Chondrocyte (in vitro differentiated cells): ENCODE measurements around the gene NSMF. TPM values are rescaled to one million over a fixed set of nuclear protein-coding genes. Genes with fewer than 3 reads are reported as not detected.

Source experiments
- DNase-seq: peaks from one replicate; pipeline ENCODE4 v3.0.0; 2021; ENCODE audit warnings: mixed read lengths, low spot score
- H3K27ac Mint-ChIP-seq: one replicate; pipeline ENCODE4 v1.8.0; 2021; ENCODE audit warnings: mild to moderate bottlenecking, moderate library complexity, mixed read lengths; ENCODE audit not compliant: unreplicated experiment
- H3K27me3 Mint-ChIP-seq: 2 replicates; pipeline ENCODE4 v1.8.0; 2021; ENCODE audit warnings: low read depth, mixed read lengths
- H3K36me3 Mint-ChIP-seq: 2 replicates; pipeline ENCODE4 v1.8.0; 2021; ENCODE audit warnings: low read depth, mixed read lengths
- H3K4me1 Mint-ChIP-seq: 2 replicates; pipeline ENCODE4 v1.8.0; 2021; ENCODE audit warnings: low read depth, mild to moderate bottlenecking, mixed read lengths
- H3K4me3 Mint-ChIP-seq: one replicate; pipeline ENCODE4 v1.8.0; 2021; ENCODE audit warnings: mild to moderate bottlenecking, moderate library complexity, mixed read lengths; ENCODE audit not compliant: unreplicated experiment
- H3K9me3 Mint-ChIP-seq: 2 replicates; pipeline ENCODE4 v1.8.0; 2021; ENCODE audit warnings: low read depth, mixed read lengths
- CTCF ChIP-seq: fragments of 200-600 bp; sonication (generic); IDR thresholded peaks from 2 replicates; pipeline ENCODE4 v1.5.0; 2021; ENCODE audit warnings: antibody characterized with exemption, mild to moderate bottlenecking, moderate library complexity
- total RNA-seq: library from RNA; stranded (reverse); gene quantifications from 3 replicates; pipeline ENCODE4 v1.2.1, GENCODE V29; 2021

NSMF gene
- total RNA-seq, 1 donor from 2014 or later, result 86.1 TPM

- no peaks in the 10 kb centered on the region for H3K9me3 Mint-ChIP-seq
- no peak overlapping the region for H3K27ac Mint-ChIP-seq
- H3K27me3 Mint-ChIP-seq, result no peaks in the 10 kb centered on the region
- peaks cover 3% of the 10 kb centered on the region for H3K4me1 Mint-ChIP-seq
- no peak for DNase-seq
- no peak for TF ChIP-seq CTCF
- H3K36me3 Mint-ChIP-seq, result peaks cover 7% of the 10 kb centered on the region
- no peak overlapping the region for H3K4me3 Mint-ChIP-seq
These were observed 34.4 kb upstream of the NSMF start for GRCh38 chr9:137493364-137494103.

- Mint-ChIP-seq H3K27ac (no peak overlapping the region), H3K4me3 (no peak overlapping the region), H3K27me3 (no peaks in the 10 kb centered on the region), H3K4me1 (peaks cover 3% of the 10 kb centered on the region), H3K9me3 (no peaks in the 10 kb centered on the region), H3K36me3 (peaks cover 7% of the 10 kb centered on the region)
- TF ChIP-seq CTCF, result no peak
- DNase-seq, result peak; percentile 66
These were observed 33.6 kb upstream of the NSMF start for GRCh38 chr9:137492464-137493363.

GRCh38 chr9:137491735-137492432, 32.8 kb upstream of the NSMF start:
- TF ChIP-seq CTCF, result no peak
- no peak for DNase-seq
- H3K36me3 Mint-ChIP-seq, result peaks cover 7% of the 10 kb centered on the region
- no peaks in the 10 kb centered on the region for H3K27me3 Mint-ChIP-seq
- peaks cover 3% of the 10 kb centered on the region for H3K4me1 Mint-ChIP-seq
- peak overlapping the region; percentile 59 for H3K27ac Mint-ChIP-seq
- H3K9me3 Mint-ChIP-seq, result no peaks in the 10 kb centered on the region
- no peak overlapping the region for H3K4me3 Mint-ChIP-seq

- peaks cover 7% of the 10 kb centered on the region for H3K36me3 Mint-ChIP-seq
- peaks cover 3% of the 10 kb centered on the region for H3K4me1 Mint-ChIP-seq
- no peak for TF ChIP-seq CTCF
- no peak overlapping the region for H3K4me3 Mint-ChIP-seq
- H3K27ac Mint-ChIP-seq, result no peak overlapping the region
- no peak for DNase-seq
- no peaks in the 10 kb centered on the region for H3K27me3 Mint-ChIP-seq
- H3K9me3 Mint-ChIP-seq, result no peaks in the 10 kb centered on the region
These were observed 31.5 kb upstream of the NSMF start for GRCh38 chr9:137490532-137491186.
